Measurements from ENCODE around the gene MKI67.

DNA sequence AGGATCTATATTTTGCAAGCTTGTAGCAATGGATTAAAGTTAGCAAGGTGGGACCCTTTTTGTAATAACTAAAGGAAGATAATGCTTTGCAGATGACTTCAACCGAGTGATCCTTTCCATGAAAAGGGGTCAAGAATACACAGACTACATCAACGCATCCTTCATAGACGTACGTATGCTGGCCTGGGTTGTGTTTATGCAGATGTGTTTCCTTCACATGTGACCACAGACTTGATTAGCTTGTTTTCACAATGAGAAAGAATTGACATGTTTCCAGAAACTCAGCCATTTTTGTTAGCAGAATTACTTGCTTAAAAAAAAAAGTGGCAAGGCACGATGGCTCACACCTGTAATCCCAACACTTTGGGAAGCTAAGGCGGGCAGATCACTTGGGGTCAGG lies 54.2 kb downstream of the MKI67 start:
- TF ChIP-seq EZH2 (IDR thresholded peaks at IDR 0.05; ENCODE audit: borderline replicate concordance, insufficient read depth, low read depth, low read length, poor library complexity, severe bottlenecking), result no peak
- TF ChIP-seq, protein P1, sequence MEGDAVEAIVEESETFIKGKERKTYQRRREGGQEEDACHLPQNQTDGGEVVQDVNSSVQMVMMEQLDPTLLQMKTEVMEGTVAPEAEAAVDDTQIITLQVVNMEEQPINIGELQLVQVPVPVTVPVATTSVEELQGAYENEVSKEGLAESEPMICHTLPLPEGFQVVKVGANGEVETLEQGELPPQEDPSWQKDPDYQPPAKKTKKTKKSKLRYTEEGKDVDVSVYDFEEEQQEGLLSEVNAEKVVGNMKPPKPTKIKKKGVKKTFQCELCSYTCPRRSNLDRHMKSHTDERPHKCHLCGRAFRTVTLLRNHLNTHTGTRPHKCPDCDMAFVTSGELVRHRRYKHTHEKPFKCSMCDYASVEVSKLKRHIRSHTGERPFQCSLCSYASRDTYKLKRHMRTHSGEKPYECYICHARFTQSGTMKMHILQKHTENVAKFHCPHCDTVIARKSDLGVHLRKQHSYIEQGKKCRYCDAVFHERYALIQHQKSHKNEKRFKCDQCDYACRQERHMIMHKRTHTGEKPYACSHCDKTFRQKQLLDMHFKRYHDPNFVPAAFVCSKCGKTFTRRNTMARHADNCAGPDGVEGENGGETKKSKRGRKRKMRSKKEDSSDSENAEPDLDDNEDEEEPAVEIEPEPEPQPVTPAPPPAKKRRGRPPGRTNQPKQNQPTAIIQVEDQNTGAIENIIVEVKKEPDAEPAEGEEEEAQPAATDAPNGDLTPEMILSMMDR (IDR thresholded peaks at IDR 0.05), result no peak

Data from B cell (primary cell).